GM18861 (cell line): ENCODE results near the gene AMTN.
"Not testable (repeated sequence)": the region's sequence is repeated elsewhere in the genome, so short reads cannot be mapped to it uniquely, and the experiment has no call there.

Experiments
- ATAC-seq: cut with Tn5 transposase; IDR thresholded peaks from one replicate; pipeline ENCODE4 v1.9.1; 2021; ENCODE audit not compliant: unreplicated experiment

Gene AMTN, protein sequence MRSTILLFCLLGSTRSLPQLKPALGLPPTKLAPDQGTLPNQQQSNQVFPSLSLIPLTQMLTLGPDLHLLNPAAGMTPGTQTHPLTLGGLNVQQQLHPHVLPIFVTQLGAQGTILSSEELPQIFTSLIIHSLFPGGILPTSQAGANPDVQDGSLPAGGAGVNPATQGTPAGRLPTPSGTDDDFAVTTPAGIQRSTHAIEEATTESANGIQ

DNA sequence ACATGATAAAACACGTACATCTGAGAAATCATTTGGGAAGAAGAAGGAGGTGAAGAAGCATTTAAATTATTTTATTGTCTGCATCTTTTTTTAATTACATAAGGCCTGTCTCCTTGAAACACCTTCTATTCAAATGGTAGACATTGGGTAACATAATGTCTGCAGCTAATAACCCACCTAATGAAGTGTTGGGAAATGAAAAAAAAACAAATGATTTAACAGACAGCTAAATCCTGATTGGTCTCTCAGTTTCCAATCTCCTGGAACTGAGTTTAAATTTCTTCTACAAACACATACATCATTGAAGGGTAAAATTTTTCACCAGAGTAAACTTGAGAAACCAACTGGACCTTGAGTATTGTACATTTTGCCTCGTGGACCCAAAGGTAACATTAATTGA, at the start of gene AMTN:
Gene AMTN, plus strand, starts transcription at position 301 of the 400 bp plus-strand sequence. CDS start 209 bp downstream, outside the sequence.
- no peak for ATAC-seq

GRCh38 chr4:70471897-70472296, 46.5 kb upstream of the AMTN start, which contains the start of gene MUC7:
Gene MUC7 (plus strand): TSS chr4:70472197. CDS start chr4:70474022, 1,825 bp downstream.
- no peak for ATAC-seq

DNA sequence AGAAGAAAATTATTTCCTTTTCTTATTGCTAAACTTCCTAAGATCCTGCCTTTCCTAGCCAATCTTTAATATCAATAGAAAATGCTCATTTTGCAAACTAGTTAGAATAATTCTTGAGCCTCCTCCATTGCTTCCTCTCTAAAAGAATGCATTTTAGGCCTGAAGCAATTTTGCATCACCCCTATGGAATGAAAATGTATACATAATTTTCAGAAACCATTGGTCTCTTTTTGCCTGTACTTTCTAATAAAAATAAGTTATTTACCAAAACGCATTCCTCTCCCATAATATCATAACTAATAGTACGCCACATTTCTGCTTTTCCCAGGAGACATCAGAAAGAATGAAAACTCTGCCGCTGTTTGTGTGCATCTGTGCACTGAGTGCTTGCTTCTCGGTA, 44.7 kb upstream of the AMTN start:
- ATAC-seq = no peak

DNA sequence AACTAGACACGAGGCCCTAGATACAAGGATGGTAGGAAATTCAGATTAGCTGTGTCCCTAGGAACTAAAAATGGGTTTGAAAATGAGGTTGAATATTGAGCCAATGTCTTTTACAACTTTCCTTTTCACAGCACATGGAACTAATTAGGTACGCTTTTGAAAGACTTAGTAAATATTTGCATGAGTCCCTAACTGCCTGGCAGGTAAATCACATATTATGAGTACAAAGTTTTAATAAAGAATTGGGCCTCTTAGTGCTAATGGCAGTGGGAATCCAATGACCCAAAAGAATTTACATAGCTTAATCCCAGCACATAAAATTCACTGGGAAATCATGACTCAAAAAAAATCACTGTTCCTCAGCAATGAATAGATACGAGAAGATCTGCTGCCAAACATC, 29.6 kb upstream of the AMTN start:
- no peak for ATAC-seq

- ATAC-seq = no peak
These were observed 22.1 kb upstream of the AMTN start for GRCh38 chr4:70496231-70496630.

GRCh38 chr4:70501838-70502237, 16.5 kb upstream of the AMTN start:
- not testable (repeated sequence) for ATAC-seq

- no peak for ATAC-seq
These were observed 13.6 kb upstream of the AMTN start for GRCh38 chr4:70504733-70505132.

DNA sequence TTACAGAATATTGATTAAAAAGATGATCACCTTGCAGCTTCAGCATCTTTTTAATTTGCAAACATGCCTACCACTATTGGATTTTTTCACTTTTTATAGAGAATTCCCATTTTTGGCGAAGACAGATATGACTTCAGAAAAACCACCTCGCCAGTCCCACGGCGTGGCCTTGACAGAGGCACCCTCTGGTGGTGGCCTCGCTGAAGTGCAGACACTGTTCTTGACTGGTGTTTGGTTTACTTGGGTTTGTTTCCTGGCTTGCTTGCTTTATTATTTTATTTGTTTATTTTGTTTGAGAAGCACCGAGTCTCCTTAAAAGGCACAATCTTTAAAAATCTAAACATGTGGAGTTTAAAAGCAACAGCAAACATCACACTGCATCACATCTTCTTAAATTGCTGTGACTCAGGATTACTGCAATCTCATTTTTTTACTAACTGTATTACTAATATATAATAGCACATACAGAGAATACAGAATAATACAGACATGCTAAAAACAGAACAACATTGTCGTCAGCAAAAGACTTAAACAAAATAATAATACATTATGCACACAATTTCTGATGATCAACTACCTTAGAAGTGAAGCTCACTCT, 13.1 kb upstream of the AMTN start:
- ATAC-seq = peak; percentile 84

DNA sequence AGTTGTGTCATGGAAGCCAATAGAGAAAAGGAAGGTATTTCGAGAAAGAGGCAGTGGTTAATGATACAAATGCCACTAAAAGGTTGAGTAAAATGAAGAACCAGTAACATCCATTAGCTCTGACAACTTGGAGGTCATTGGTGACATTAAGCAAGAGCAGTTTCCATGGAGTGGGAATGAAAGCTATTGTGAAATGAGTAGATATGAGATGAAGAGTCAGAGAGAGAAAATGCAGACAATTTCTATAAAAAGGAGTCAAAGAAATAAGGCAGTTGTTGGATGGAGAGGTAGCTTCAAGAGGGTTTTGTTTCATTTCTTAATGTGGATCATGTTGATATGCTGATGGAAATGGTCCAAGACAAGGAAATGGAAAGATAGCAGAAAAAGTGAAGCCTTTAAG, 9.6 kb upstream of the AMTN start:
- no peak for ATAC-seq

GRCh38 chr4:70511365-70511764, 7.0 kb upstream of the AMTN start:
- no peak for ATAC-seq

GRCh38 chr4:70515367-70516250, 2.8 kb upstream of the AMTN start:
- no peak for ATAC-seq

- ATAC-seq = no peak
These were observed 347 bp downstream of the AMTN start for GRCh38 chr4:70518716-70519115.

DNA sequence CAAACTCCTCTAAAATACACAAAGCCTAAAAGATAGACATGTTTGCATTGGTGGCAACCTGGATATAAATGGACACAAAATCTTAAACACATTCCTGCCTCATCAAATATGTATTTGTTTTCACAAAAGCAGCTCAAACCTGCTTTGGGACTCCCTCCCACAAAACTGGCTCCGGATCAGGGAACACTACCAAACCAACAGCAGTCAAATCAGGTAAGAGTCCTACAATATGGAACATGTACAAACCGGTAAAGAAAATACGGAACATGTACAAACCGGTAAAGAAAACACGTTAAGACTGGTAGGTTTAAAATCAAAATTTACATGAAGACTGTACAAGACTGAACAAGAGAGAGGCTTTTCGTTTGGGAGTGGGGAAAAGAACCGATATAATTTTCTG, 4.3 kb downstream of the AMTN start:
- no peak for ATAC-seq

GRCh38 chr4:70530997-70531396, 12.6 kb downstream of the AMTN start:
- no peak for ATAC-seq

DNA sequence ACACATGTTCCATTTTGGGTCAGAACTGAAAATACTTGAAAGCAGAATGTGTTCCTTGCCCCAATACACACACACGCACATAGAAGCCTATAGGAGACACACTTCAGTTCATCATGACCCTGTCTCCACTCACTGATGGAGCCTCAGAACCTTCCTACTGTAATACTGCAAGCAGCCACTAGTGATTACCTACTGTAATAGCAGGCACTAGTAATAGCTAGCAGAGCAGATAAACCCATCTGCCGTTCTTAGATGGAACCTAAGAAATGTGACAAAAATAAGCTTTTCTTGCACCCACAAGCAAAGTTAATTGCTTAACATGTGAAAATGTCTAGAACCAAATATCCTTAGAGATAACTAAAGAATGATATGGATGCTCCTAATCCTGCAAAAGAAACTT, 13.6 kb downstream of the AMTN start:
- ATAC-seq = peak; percentile 90

- ATAC-seq = peak; percentile 67
These were observed 14.8 kb downstream of the AMTN start for GRCh38 chr4:70533211-70533610.

DNA sequence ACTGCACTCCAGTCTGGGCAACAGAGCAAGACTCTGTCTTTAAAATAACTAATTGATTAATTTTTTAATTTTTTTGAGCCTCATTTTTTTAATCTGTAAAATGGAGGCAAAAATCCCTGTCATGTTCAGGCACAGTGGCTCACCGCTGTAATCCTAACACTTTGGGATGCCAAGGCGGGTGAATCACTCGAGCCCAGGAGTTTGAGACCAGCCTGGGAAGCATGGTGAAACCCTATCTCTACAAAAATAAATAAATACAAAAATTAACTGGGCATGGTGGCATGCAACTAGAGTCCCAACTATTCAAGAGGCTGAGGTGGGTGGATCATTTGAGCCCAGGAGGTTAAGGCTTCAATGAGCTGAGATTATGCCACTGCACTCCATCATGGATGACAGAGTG, 15.4 kb downstream of the AMTN start:
- no peak for ATAC-seq

DNA sequence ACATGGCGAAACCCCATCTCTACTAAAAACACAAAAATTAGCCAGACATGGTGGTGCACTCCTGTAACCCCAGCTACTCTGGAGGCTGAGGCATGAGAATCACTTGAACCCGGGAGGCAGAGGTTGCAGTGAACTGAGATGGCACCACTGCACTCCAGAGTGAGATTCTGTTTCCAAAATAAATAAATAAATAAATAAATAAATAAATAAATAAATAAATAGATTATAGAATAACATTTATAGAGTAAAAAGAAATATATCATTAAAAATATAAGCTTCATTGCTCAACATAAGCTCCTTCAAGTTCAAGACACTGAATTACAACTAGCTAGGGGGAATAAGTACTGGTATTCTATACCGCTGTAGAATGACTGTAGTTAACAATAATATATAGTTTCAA, 16.5 kb downstream of the AMTN start:
- ATAC-seq = not testable (repeated sequence)

DNA sequence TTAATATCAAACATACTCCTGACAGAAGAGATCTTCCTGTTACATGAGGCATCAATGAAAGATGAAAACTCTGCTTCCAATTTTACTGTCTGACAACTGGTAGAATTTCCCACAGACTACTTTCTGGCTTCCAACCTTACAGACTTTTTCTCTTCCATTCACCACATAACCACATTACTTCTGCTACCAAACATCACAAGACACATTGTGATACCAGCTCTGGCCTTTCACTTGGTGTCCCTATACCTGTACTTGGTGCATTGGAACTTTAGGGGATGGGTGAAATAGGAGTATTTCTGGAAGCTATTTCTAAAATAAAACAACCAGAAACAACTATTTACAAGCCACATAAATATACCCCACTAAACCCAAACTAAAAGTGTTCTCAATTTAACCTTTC, 20.5 kb downstream of the AMTN start:
- ATAC-seq = no peak

DNA sequence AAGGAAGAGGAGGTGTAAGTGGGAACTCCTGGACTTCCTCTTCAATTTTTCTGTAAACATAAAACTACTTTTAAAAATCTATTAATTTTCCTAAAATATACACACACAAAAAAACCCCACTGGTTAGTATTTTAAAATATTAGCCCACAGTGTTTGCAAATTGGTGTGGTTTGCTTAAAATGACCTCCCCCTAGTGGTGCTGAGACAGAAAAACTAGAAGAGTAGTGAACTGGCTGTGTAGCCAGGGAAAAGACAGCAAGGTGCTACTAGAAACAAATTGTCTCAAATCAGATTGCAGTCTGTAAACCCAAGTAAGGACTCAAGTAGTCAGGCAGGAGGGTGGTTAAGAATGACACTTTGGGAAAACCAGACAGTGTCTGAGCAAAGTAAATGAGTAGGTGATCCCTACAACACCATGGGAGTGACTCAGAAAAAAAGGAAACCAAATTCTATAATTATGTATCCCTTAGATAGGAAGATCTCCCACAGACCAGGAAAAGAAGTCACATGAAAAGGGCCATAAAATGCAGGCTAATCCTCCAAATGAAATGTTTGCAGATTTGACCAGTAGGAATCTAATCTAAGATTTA, 26.0 kb downstream of the AMTN start:
- peak; percentile 79 for ATAC-seq

DNA sequence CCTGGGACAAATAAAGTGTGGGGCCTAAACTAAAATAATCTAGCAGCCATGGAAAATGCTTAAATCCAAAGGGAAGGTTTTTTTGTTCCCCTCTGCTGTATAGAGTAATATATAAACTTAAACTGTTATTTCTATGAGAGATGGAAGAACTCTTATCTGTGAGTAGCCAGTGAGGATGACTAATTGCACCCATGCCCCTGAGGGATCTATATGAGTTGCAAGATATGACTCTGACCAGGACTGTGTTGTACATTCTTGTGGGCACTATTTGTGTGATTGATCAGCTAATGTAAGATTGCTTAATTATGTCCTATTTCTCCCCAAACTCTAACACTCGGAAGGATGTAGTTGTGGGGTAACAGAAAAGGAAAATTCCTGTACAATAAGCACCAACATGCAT, 38.5 kb downstream of the AMTN start:
- no peak for ATAC-seq
